Trophoblast cell (in vitro differentiated cells and primary cell): ENCODE results near the gene ST6GALNAC1. TPM values are rescaled to one million over a fixed set of nuclear protein-coding genes. Genes with fewer than 3 reads are reported as not detected.
A peak's percentile ranks its signal among the peaks of the same experiment; 100 is the strongest.

Source experiments
- DNase-seq, 2 donors: peaks; one replicate each; pipeline ENCODE4 v3.0.0-alpha.2; 2016
- H2AFZ ChIP-seq: 2 replicates; pipeline ENCODE4 v1.6.1; 2013; ENCODE audit warnings: low read length, moderate library complexity, mild to moderate bottlenecking; ENCODE audit not compliant: insufficient read depth, poor library complexity
- H2AK5ac ChIP-seq: 2 replicates; pipeline ENCODE4 v1.6.1; 2013; ENCODE audit warnings: mild to moderate bottlenecking, low read length
- H2BK120ac ChIP-seq: 2 replicates; pipeline ENCODE4 v1.6.1; 2013; ENCODE audit warnings: low read length, mild to moderate bottlenecking, moderate library complexity; ENCODE audit not compliant: insufficient read depth, poor library complexity
- H2BK12ac ChIP-seq: 2 replicates; pipeline ENCODE4 v1.6.1; 2013; ENCODE audit warnings: mild to moderate bottlenecking, low read length, moderate library complexity
- H2BK5ac ChIP-seq: 2 replicates; pipeline ENCODE4 v1.6.1; 2013; ENCODE audit warnings: low read length, low read depth, moderate library complexity, mild to moderate bottlenecking; ENCODE audit not compliant: poor library complexity
- H3K14ac ChIP-seq: 2 replicates; pipeline ENCODE4 v1.6.1; 2013; ENCODE audit warnings: mild to moderate bottlenecking, low read length
- H3K18ac ChIP-seq: 2 replicates; pipeline ENCODE4 v1.6.1; 2013; ENCODE audit warnings: mild to moderate bottlenecking, low read length
- H3K23ac ChIP-seq: 2 replicates; pipeline ENCODE4 v1.6.1; 2013; ENCODE audit warnings: low read length
- H3K27ac ChIP-seq: 2 replicates; pipeline ENCODE4 v1.5.1; 2013; ENCODE audit warnings: low read depth, mild to moderate bottlenecking, inconsistent platforms, low read length, moderate library complexity
- H3K27me3 ChIP-seq: 2 replicates; pipeline ENCODE4 v1.6.1; 2013; ENCODE audit warnings: inconsistent platforms, mild to moderate bottlenecking, low read length, moderate library complexity; ENCODE audit not compliant: insufficient read depth
- H3K36me3 ChIP-seq, 2 experiments: 1 replicate in 1 of 2; 2 replicates in 1 of 2; pipeline ENCODE4 v1.6.1; 2013; ENCODE audit warnings: low read length in 2 of 2, mild to moderate bottlenecking in 2 of 2, moderate library complexity in 1 of 2; ENCODE audit not compliant: insufficient read depth in 2 of 2, control insufficient read depth in 1 of 2
- H3K4ac ChIP-seq: 2 replicates; pipeline ENCODE4 v1.6.1; 2013; ENCODE audit warnings: low read depth, mild to moderate bottlenecking, low read length, moderate library complexity
- H3K4me1 ChIP-seq, 2 experiments: 1 replicate in 1 of 2; 2 replicates in 1 of 2; pipeline ENCODE4 v1.6.1; 2013; ENCODE audit warnings: low read length in 2 of 2, mild to moderate bottlenecking in 2 of 2, moderate library complexity in 1 of 2; ENCODE audit not compliant: insufficient read depth in 2 of 2, control insufficient read depth in 1 of 2
- H3K4me2 ChIP-seq: 2 replicates; pipeline ENCODE4 v1.6.1; 2013; ENCODE audit warnings: inconsistent platforms, mild to moderate bottlenecking, low read length, moderate library complexity
- H3K4me3 ChIP-seq: 2 replicates; pipeline ENCODE4 v1.5.1; 2013; ENCODE audit warnings: mild to moderate bottlenecking, low read depth, low read length, inconsistent platforms
- H3K79me1 ChIP-seq: one replicate; pipeline ENCODE4 v1.6.1; 2013; ENCODE audit warnings: low read length
- H3K79me2 ChIP-seq: 2 replicates; pipeline ENCODE4 v1.6.1; 2013; ENCODE audit warnings: low read length, mild to moderate bottlenecking; ENCODE audit not compliant: control insufficient read depth, insufficient read depth, poor library complexity
- H3K9ac ChIP-seq: 2 replicates; pipeline ENCODE4 v1.6.1; 2013; ENCODE audit warnings: mild to moderate bottlenecking, low read length
- H3K9me3 ChIP-seq: 2 replicates; pipeline ENCODE4 v1.6.1; 2013; ENCODE audit warnings: low read depth, mild to moderate bottlenecking, control low read depth, inconsistent platforms, low read length; ENCODE audit not compliant: insufficient read depth
- H4K12ac ChIP-seq: 2 replicates; pipeline ENCODE4 v1.6.1; 2013; ENCODE audit warnings: low read depth, mild to moderate bottlenecking, low read length, moderate library complexity
- H4K8ac ChIP-seq: 2 replicates; pipeline ENCODE4 v1.6.1; 2013; ENCODE audit warnings: low read depth, mild to moderate bottlenecking, low read length, moderate library complexity
- H4K91ac ChIP-seq: one replicate; pipeline ENCODE4 v1.6.1; 2013; ENCODE audit warnings: low read depth, mild to moderate bottlenecking, low read length, moderate library complexity
- WGBS: extraction: QIAGEN DNeasy Blood & Tissue Kit; methylation state at CpG from one replicate; pipeline ENCODE4 v1.1.7; 2013; ENCODE audit warnings: missing lambda C conversion rate; ENCODE audit not compliant: insufficient read length, insufficient coverage; ENCODE audit errors: extremely low coverage; 5-methylcytosine and 5-hydroxymethylcytosine counted together
- polyA plus RNA-seq: library from polyadenylated mRNA; stranded (reverse); fragments of 200-250 nt; gene quantifications from 2 replicates; pipeline ENCODE4 v1.2.3, GENCODE V29; 2013

Gene ST6GALNAC1
- 0.53 TPM in 2 replicates for polyA plus RNA-seq

- no peak for DNase-seq
- Histone ChIP-seq H2AK5ac (no peak within 1 kb of the TSS), H3K79me1 (no peaks in the 10 kb centered on the region), H4K8ac (no peak within 1 kb of the TSS), H3K4me1 (peaks cover 3 to 5% of the 10 kb centered on the region in 2 experiments), H3K9ac (no peak within 1 kb of the TSS), H3K27ac (no peak within 1 kb of the TSS), H4K91ac (no peak within 1 kb of the TSS), H3K23ac (no peak within 1 kb of the TSS), H3K36me3 (no peaks in the 10 kb centered on the region), H3K18ac (no peak within 1 kb of the TSS), H2AFZ (no peak within 1 kb of the TSS), H3K14ac (no peak within 1 kb of the TSS), H3K4me2 (no peak within 1 kb of the TSS), H3K4ac (no peak within 1 kb of the TSS), H4K12ac (no peak within 1 kb of the TSS), H3K79me2 (no peaks in the 10 kb centered on the region), H3K4me3 (no peak within 1 kb of the TSS), H3K9me3 (peaks cover 4% of the 10 kb centered on the region), H3K27me3 (no peaks in the 10 kb centered on the region), H2BK120ac (no peak within 1 kb of the TSS), H2BK12ac (no peak within 1 kb of the TSS), H2BK5ac (no peak within 1 kb of the TSS)
- no CpG with 5 or more reads among the region's 7 CpGs for WGBS
These were observed at the start of gene ST6GALNAC1 for GRCh38 chr17:76643553-76644148. TSS of gene ST6GALNAC1 (minus strand) at chr17:76643757. CDS start at chr17:76643638, 119 bp downstream.

GRCh38 chr17:76691379-76692191 is 48.0 kb upstream of the ST6GALNAC1 start:
- Histone ChIP-seq H3K36me3 (peaks cover 5 to 6% of the 10 kb centered on the region in 2 experiments), H4K12ac (no peak overlapping the region), H3K9ac (no peak overlapping the region), H4K8ac (no peak overlapping the region), H2AFZ (no peak overlapping the region), H2BK120ac (no peak overlapping the region), H2AK5ac (no peak overlapping the region), H3K23ac (no peak overlapping the region), H3K14ac (no peak overlapping the region), H3K18ac (no peak overlapping the region), H3K4me2 (no peak overlapping the region), H4K91ac (no peak overlapping the region), H3K4ac (no peak overlapping the region), H3K27me3 (no peaks in the 10 kb centered on the region), H3K79me1 (no peaks in the 10 kb centered on the region), H3K9me3 (peaks cover 2% of the 10 kb centered on the region), H3K79me2 (no peaks in the 10 kb centered on the region), H3K4me1 (peaks cover 3 to 5% of the 10 kb centered on the region in 2 experiments), H2BK5ac (no peak overlapping the region), H2BK12ac (no peak overlapping the region), H3K4me3 (no peak overlapping the region), H3K27ac (no peak overlapping the region)
- no peak for DNase-seq
- no CpG with 5 or more reads among the region's 14 CpGs for WGBS

GRCh38 chr17:76690596-76691280 is 47.2 kb upstream of the ST6GALNAC1 start:
- Histone ChIP-seq H3K4me1 (peaks cover 5% of the 10 kb centered on the region in 2 experiments), H3K36me3 (peaks cover 5 to 6% of the 10 kb centered on the region in 2 experiments), H4K8ac (no peak overlapping the region), H3K79me2 (no peaks in the 10 kb centered on the region), H3K4me3 (no peak overlapping the region), H2AFZ (no peak overlapping the region), H4K91ac (no peak overlapping the region), H3K9ac (no peak overlapping the region), H3K27me3 (no peaks in the 10 kb centered on the region), H3K27ac (no peak overlapping the region), H3K9me3 (peaks cover 2% of the 10 kb centered on the region), H2BK120ac (no peak overlapping the region), H3K4me2 (no peak overlapping the region), H2AK5ac (no peak overlapping the region), H3K4ac (no peak overlapping the region), H3K14ac (no peak overlapping the region), H3K18ac (no peak overlapping the region), H4K12ac (no peak overlapping the region), H2BK12ac (no peak overlapping the region), H3K23ac (no peak overlapping the region), H3K79me1 (no peaks in the 10 kb centered on the region), H2BK5ac (no peak overlapping the region)
- WGBS, result no CpG with 5 or more reads among the region's 13 CpGs
- DNase-seq, result no peak

GRCh38 chr17:76689859-76690258 is 46.3 kb upstream of the ST6GALNAC1 start:
- Histone ChIP-seq H3K23ac (no peak overlapping the region), H3K4me2 (no peak overlapping the region), H4K91ac (no peak overlapping the region), H2BK120ac (no peak overlapping the region), H2AK5ac (no peak overlapping the region), H3K27ac (no peak overlapping the region), H3K4ac (no peak overlapping the region), H3K27me3 (no peaks in the 10 kb centered on the region), H3K36me3 (peaks cover 6% of the 10 kb centered on the region in 2 experiments), H4K8ac (no peak overlapping the region), H3K4me1 (peaks cover 5% of the 10 kb centered on the region in 2 experiments), H2BK12ac (no peak overlapping the region), H3K79me2 (no peaks in the 10 kb centered on the region), H3K14ac (no peak overlapping the region), H3K4me3 (no peak overlapping the region), H3K18ac (no peak overlapping the region), H3K9me3 (peaks cover 2% of the 10 kb centered on the region), H2BK5ac (no peak overlapping the region), H2AFZ (no peak overlapping the region), H3K79me1 (no peaks in the 10 kb centered on the region), H3K9ac (no peak overlapping the region), H4K12ac (no peak overlapping the region)
- no CpG with 5 or more reads among the region's 11 CpGs for WGBS
- peak; percentile 52 to 71 for DNase-seq
